Bronchus fibroblast of lung (primary cell): ENCODE measurements around the gene DMPK. TPM values are rescaled to one million over a fixed set of nuclear protein-coding genes. Genes with fewer than 3 reads are reported as not detected.

ENCODE experiments used
- total RNA-seq: library from RNA; depleted of rRNA; stranded (reverse); fragments of >200 nt; gene quantifications from 2 replicates; pipeline ENCODE4 v1.2.3, GENCODE V29; 2015

The DMPK gene
- 16.0 and 17.1 TPM in 2 replicates for total RNA-seq

GRCh38 chr19:45782162-45782691 lies at the start of gene DMPK:
Gene DMPK (minus strand): TSS chr19:45782490. CDS start chr19:45782352, 138 bp downstream.

GRCh38 chr19:45814851-45815480 lies 32.7 kb upstream of the DMPK start, which contains the start of gene RSPH6A:
Gene RSPH6A (minus strand): TSS chr19:45815308. CDS start chr19:45815176, 132 bp downstream.

GRCh38 chr19:45792470-45793177 lies 10.3 kb upstream of the DMPK start, which contains the start of gene DMWD:
Gene DMWD (minus strand): TSS chr19:45792845. CDS start chr19:45792756, 89 bp downstream.

GRCh38 chr19:45768984-45769782 lies 13.1 kb downstream of the DMPK start, which contains the start of gene SIX5:
Gene SIX5 (minus strand): TSS chr19:45769252. CDS start chr19:45768844, 408 bp downstream.

GRCh38 chr19:45733160-45733810 lies 49.0 kb downstream of the DMPK start, which contains the start of gene MEIOSIN:
Gene MEIOSIN (plus strand): TSS chr19:45733439. CDS start chr19:45735377, 1,938 bp downstream.

GRCh38 chr19:45730368-45731288 lies 51.7 kb downstream of the DMPK start, which contains the start of gene FBXO46:
Gene FBXO46 (minus strand): TSS chr19:45730896. CDS start chr19:45713495, 17,401 bp downstream.

Other genes with a start within 250 kb of the DMPK start
- 5.8 and 6.7 TPM in 2 replicates for gene OPA3, start 197.7 kb downstream of the DMPK start, total RNA-seq
- gene GPR4, start 180.3 kb downstream of the DMPK start, total RNA-seq = under 0.01 and 0.17 TPM in 2 replicates
- 20.5 and 21.0 TPM in 2 replicates for gene EML2, start 143.1 kb downstream of the DMPK start, total RNA-seq
- gene GIPR, start 114.3 kb downstream of the DMPK start, total RNA-seq = 0.50 TPM in 1 of 2 replicates, not detected in the other
- 355 and 375 TPM in 2 replicates for gene SNRPD2, start 90.5 kb downstream of the DMPK start, total RNA-seq
- gene QPCTL, start 89.8 kb downstream of the DMPK start, total RNA-seq = 27.4 and 27.6 TPM in 2 replicates
- gene FBXO46, start 51.6 kb downstream of the DMPK start, total RNA-seq = 8.0 and 8.1 TPM in 2 replicates
- not detected in 2 replicates for gene MEIOSIN, start 49.1 kb downstream of the DMPK start, total RNA-seq
- 12.6 and 15.3 TPM in 2 replicates for gene SIX5, start 13.2 kb downstream of the DMPK start, total RNA-seq
- gene DMWD, start 10.4 kb upstream of the DMPK start, total RNA-seq = 24.2 and 28.2 TPM in 2 replicates
- gene RSPH6A, start 32.8 kb upstream of the DMPK start, total RNA-seq = not detected in 2 replicates
- gene SYMPK, start 80.7 kb upstream of the DMPK start, total RNA-seq = 29.6 and 31.4 TPM in 2 replicates
- under 0.01 TPM in 1 of 2 replicates, not detected in the other for gene FOXA3, start 81.8 kb upstream of the DMPK start, total RNA-seq
- 23.4 and 24.4 TPM in 2 replicates for gene IRF2BP1, start 103.7 kb upstream of the DMPK start, total RNA-seq
- 2.7 and 2.9 TPM in 2 replicates for gene MYPOP, start 120.1 kb upstream of the DMPK start, total RNA-seq
- gene NANOS2, start 132.3 kb upstream of the DMPK start, total RNA-seq = not detected in 2 replicates
- gene NOVA2, start 191.4 kb upstream of the DMPK start, total RNA-seq = under 0.01 TPM in 1 of 2 replicates, not detected in the other
- 12.9 and 14.3 TPM in 2 replicates for gene CCDC61, start 213.0 kb upstream of the DMPK start, total RNA-seq
- gene PGLYRP1, start 240.6 kb upstream of the DMPK start, total RNA-seq = not detected in 2 replicates